ENCODE data around the gene COL9A3.
"Not testable (repeated sequence)": the region's sequence is repeated elsewhere in the genome, so short reads cannot be mapped to it uniquely, and the experiment has no call there.

DNA sequence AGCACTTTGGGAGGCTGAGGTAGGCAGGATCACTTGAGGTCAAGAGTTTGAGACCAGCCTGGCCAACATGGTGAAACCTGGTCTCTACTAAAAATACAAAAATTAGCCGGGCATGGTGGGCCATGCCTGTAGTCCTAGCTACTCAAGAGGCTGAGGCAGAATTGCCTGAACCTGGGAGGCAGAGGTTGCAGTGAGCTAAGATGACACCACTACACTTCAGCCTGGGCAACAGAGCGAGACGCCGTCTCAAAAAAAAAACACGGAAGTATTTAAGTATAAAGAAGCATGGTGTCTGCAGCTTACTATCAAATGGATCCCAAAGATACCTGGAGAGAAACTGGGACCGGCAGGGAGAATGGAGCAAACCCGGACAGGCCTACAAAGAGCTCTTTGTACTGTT, 32.1 kb downstream of the COL9A3 start:
- TF ChIP-seq, protein P1, sequence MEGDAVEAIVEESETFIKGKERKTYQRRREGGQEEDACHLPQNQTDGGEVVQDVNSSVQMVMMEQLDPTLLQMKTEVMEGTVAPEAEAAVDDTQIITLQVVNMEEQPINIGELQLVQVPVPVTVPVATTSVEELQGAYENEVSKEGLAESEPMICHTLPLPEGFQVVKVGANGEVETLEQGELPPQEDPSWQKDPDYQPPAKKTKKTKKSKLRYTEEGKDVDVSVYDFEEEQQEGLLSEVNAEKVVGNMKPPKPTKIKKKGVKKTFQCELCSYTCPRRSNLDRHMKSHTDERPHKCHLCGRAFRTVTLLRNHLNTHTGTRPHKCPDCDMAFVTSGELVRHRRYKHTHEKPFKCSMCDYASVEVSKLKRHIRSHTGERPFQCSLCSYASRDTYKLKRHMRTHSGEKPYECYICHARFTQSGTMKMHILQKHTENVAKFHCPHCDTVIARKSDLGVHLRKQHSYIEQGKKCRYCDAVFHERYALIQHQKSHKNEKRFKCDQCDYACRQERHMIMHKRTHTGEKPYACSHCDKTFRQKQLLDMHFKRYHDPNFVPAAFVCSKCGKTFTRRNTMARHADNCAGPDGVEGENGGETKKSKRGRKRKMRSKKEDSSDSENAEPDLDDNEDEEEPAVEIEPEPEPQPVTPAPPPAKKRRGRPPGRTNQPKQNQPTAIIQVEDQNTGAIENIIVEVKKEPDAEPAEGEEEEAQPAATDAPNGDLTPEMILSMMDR (IDR thresholded peaks at IDR 0.05; ENCODE audit: low read depth, low read length): not testable (repeated sequence)
- not testable (repeated sequence) for TF ChIP-seq EZH2phosphoT487 (IDR thresholded peaks at IDR 0.05; ENCODE audit: low read depth)

Measured in OCI-LY3 (cell line).